ENCODE measurements around the gene ABHD1. TPM values are rescaled to one million over a fixed set of nuclear protein-coding genes. Genes with fewer than 3 reads are reported as not detected.

The ABHD1 gene
- total RNA-seq, 1 donor from 2014 or later: not detected

DNA sequence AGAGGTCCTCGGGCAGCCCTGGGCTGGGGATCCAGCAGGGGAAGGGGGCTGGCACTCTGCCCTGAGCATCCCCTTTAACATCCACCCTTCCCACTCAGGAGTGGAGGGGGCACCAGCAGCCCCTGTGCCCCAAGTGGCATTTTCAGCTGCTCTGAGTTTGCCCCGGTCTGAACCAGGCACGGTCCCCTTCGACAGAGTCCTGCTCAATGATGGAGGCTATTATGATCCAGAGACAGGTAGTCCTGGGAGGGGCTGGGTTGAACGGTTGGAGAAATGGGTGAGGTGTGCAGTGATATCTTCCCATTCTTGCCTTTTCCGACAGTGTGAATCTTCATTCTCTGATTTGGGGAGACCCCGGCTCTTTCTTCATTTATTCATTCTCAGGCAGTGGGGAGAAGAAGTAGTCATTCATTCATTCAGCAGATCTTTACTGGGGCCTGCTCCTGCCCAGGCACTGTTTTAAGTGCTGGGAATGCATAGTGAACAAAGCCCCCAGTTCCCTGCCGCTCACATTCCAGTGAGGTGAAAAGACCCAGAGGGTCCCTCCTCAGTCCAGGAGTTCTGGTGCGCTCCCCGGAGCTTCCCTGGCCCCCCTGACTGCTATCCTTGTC lies 38.4 kb upstream of the ABHD1 start:
- peaks cover 11% of the 10 kb centered on the region for H4K20me1 ChIP-seq (ENCODE audit: insufficient read depth, low read length)
- Mint-ChIP-seq H3K4me3 (ENCODE audit: unreplicated experiment) (peak overlapping the region; percentile 69), H3K4me1 (ENCODE audit: low read depth, unreplicated experiment) (peaks cover 12% of the 10 kb centered on the region), H3K9me3 (ENCODE audit: unreplicated experiment) (no peaks in the 10 kb centered on the region), H3K27me3 (ENCODE audit: low read depth, unreplicated experiment) (peaks cover 13% of the 10 kb centered on the region), H3K27ac (ENCODE audit: unreplicated experiment) (no peak overlapping the region), H3K36me3 (ENCODE audit: low read depth, unreplicated experiment) (no peaks in the 10 kb centered on the region)
- H2AFZ ChIP-seq (ENCODE audit: low read depth, low read length): peak overlapping the region; percentile 90
- peak overlapping the region; percentile 80 for H3K9ac ChIP-seq (ENCODE audit: low read length)
- DNase-seq (ENCODE audit: low read depth): no peak
- H3K27me3 ChIP-seq (ENCODE audit: insufficient read depth, low read length): no peaks in the 10 kb centered on the region
- peaks cover 5% of the 10 kb centered on the region for H3K79me2 ChIP-seq (ENCODE audit: insufficient read depth, low read length)
- no peaks in the 10 kb centered on the region for H3K9me3 ChIP-seq (ENCODE audit: insufficient read depth, low read depth, low read length)
- H3K4me2 ChIP-seq (ENCODE audit: low read length): peak overlapping the region; percentile 91
- H3K36me3 ChIP-seq (ENCODE audit: insufficient read depth, low read length): peaks cover 2% of the 10 kb centered on the region
- H3K27ac ChIP-seq (ENCODE audit: low read depth, low read length): no peak overlapping the region
- TF ChIP-seq EZH2 (IDR thresholded peaks at IDR 0.05; ENCODE audit: insufficient read depth, low read length): no peak
- TF ChIP-seq, protein P1, sequence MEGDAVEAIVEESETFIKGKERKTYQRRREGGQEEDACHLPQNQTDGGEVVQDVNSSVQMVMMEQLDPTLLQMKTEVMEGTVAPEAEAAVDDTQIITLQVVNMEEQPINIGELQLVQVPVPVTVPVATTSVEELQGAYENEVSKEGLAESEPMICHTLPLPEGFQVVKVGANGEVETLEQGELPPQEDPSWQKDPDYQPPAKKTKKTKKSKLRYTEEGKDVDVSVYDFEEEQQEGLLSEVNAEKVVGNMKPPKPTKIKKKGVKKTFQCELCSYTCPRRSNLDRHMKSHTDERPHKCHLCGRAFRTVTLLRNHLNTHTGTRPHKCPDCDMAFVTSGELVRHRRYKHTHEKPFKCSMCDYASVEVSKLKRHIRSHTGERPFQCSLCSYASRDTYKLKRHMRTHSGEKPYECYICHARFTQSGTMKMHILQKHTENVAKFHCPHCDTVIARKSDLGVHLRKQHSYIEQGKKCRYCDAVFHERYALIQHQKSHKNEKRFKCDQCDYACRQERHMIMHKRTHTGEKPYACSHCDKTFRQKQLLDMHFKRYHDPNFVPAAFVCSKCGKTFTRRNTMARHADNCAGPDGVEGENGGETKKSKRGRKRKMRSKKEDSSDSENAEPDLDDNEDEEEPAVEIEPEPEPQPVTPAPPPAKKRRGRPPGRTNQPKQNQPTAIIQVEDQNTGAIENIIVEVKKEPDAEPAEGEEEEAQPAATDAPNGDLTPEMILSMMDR (IDR thresholded peaks at IDR 0.05; ENCODE audit: insufficient read depth, low read depth, low read length): no peak
- H3K4me3 ChIP-seq (ENCODE audit: insufficient read depth, low read depth, low read length): peak overlapping the region; percentile 57
- FAIRE-seq: no peak
- peaks cover 33% of the 10 kb centered on the region for H3K4me1 ChIP-seq (ENCODE audit: insufficient read depth, low read length)

DNA sequence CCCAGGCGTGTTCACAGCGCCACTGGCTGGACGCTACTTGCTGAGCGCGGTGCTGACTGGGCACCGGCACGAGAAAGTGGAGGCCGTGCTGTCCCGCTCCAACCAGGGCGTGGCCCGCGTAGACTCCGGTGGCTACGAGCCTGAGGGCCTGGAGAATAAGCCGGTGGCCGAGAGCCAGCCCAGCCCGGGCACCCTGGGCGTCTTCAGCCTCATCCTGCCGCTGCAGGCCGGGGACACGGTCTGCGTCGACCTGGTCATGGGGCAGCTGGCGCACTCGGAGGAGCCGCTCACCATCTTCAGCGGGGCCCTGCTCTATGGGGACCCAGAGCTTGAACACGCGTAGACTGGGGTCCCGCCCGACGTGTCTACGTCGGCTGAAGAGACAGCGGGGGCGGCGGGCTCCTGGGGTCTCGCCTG lies 37.9 kb upstream of the ABHD1 start:
- H3K4me1 Mint-ChIP-seq (ENCODE audit: low read depth, unreplicated experiment): peaks cover 10% of the 10 kb centered on the region
- no peak overlapping the region for H3K27ac Mint-ChIP-seq (ENCODE audit: unreplicated experiment)
- H3K4me3 Mint-ChIP-seq (ENCODE audit: unreplicated experiment): peak overlapping the region; percentile 69
- peaks cover 13% of the 10 kb centered on the region for H3K27me3 Mint-ChIP-seq (ENCODE audit: low read depth, unreplicated experiment)
- peaks cover 11% of the 10 kb centered on the region for H4K20me1 ChIP-seq (ENCODE audit: insufficient read depth, low read length)
- H3K9me3 Mint-ChIP-seq (ENCODE audit: unreplicated experiment): no peaks in the 10 kb centered on the region
- peak overlapping the region; percentile 90 for H2AFZ ChIP-seq (ENCODE audit: low read depth, low read length)
- H3K4me3 ChIP-seq (ENCODE audit: insufficient read depth, low read depth, low read length): peak overlapping the region; percentile 57
- H3K79me2 ChIP-seq (ENCODE audit: insufficient read depth, low read length): no peaks in the 10 kb centered on the region
- no peak for TF ChIP-seq EZH2 (IDR thresholded peaks at IDR 0.05; ENCODE audit: insufficient read depth, low read length)
- TF ChIP-seq, protein P1 (IDR thresholded peaks at IDR 0.05; ENCODE audit: insufficient read depth, low read depth, low read length): peak; percentile 18
- H3K9ac ChIP-seq (ENCODE audit: low read length): peak overlapping the region; percentile 80
- H3K36me3 ChIP-seq (ENCODE audit: insufficient read depth, low read length): peaks cover 2% of the 10 kb centered on the region
- H3K27me3 ChIP-seq (ENCODE audit: insufficient read depth, low read length): no peaks in the 10 kb centered on the region
- FAIRE-seq (no peak), DNase-seq (ENCODE audit: low read depth) (peak; percentile 50)
- H3K36me3 Mint-ChIP-seq (ENCODE audit: low read depth, unreplicated experiment): no peaks in the 10 kb centered on the region
- peaks cover 27% of the 10 kb centered on the region for H3K4me1 ChIP-seq (ENCODE audit: insufficient read depth, low read length)
- H3K9me3 ChIP-seq (ENCODE audit: insufficient read depth, low read depth, low read length): no peaks in the 10 kb centered on the region
- peak overlapping the region; percentile 91 for H3K4me2 ChIP-seq (ENCODE audit: low read length)
- H3K27ac ChIP-seq (ENCODE audit: low read depth, low read length): no peak overlapping the region

DNA sequence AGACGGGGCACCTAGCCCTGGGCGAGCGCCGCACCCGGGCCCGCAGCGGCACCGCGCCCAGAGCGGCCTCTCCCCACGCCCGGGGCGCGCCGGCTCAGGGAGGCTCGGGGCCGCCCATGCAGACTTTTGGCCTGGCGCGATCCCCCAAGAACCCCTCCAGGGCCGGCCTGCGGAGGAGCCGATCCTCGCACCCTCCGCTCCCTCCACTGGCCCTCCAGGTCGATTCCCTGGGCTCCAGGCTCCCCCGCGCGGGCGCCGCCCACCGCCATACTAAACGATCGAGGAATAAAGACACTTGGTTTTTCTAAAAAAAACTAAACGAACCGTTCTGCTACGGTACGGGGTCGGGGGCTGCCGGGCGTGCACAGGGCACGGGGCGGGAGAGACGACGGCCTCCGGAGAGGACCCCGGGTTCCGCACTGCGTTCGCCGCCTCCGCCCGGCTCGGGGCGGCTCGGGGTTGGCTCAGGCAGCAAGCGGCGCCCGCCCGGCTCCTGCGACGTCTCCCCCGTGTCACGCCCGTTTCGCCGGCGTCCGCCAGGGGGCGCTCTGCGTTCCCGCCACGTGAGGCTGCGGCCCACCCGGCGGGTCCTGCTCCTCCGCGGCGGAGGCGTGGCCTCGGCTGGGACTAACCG lies 37.4 kb upstream of the ABHD1 start:
- Mint-ChIP-seq H3K4me3 (ENCODE audit: unreplicated experiment) (peak overlapping the region; percentile 81), H3K4me1 (ENCODE audit: low read depth, unreplicated experiment) (peaks cover 6% of the 10 kb centered on the region), H3K27me3 (ENCODE audit: low read depth, unreplicated experiment) (peaks cover 13% of the 10 kb centered on the region), H3K27ac (ENCODE audit: unreplicated experiment) (peak overlapping the region; percentile 12), H3K36me3 (ENCODE audit: low read depth, unreplicated experiment) (no peaks in the 10 kb centered on the region), H3K9me3 (ENCODE audit: unreplicated experiment) (no peaks in the 10 kb centered on the region)
- Histone ChIP-seq H3K79me2 (ENCODE audit: insufficient read depth, low read length) (no peaks in the 10 kb centered on the region), H4K20me1 (ENCODE audit: insufficient read depth, low read length) (peaks cover 11% of the 10 kb centered on the region), H3K4me1 (ENCODE audit: insufficient read depth, low read length) (peaks cover 23% of the 10 kb centered on the region), H3K27ac (ENCODE audit: low read depth, low read length) (peak overlapping the region; percentile 51), H3K4me3 (ENCODE audit: insufficient read depth, low read depth, low read length) (peak overlapping the region; percentile 57), H3K36me3 (ENCODE audit: insufficient read depth, low read length) (peaks cover 2% of the 10 kb centered on the region), H3K27me3 (ENCODE audit: insufficient read depth, low read length) (no peaks in the 10 kb centered on the region), H3K4me2 (ENCODE audit: low read length) (peak overlapping the region; percentile 95), H3K9me3 (ENCODE audit: insufficient read depth, low read depth, low read length) (no peaks in the 10 kb centered on the region), H3K9ac (ENCODE audit: low read length) (peak overlapping the region; percentile 80), H2AFZ (ENCODE audit: low read depth, low read length) (peak overlapping the region; percentile 90)
- DNase-seq (ENCODE audit: low read depth) (peak; percentile 62), FAIRE-seq (no peak)
- TF ChIP-seq EZH2 (IDR thresholded peaks at IDR 0.05; ENCODE audit: insufficient read depth, low read length): no peak
- TF ChIP-seq, protein P1 (IDR thresholded peaks at IDR 0.05; ENCODE audit: insufficient read depth, low read depth, low read length): peak; percentile 31

All from astrocyte (in vitro differentiated cells and primary cell).